Measurements from ENCODE around the gene TMEM86A. TPM values are rescaled to one million over a fixed set of nuclear protein-coding genes. Genes with fewer than 3 reads are reported as not detected.
A peak's percentile ranks its signal among the peaks of the same experiment; 100 is the strongest.

The TMEM86A gene
- polyA plus RNA-seq, 3 donors from 2014 or later = 0.43 to 2.1 (median 0.92) TPM

DNA sequence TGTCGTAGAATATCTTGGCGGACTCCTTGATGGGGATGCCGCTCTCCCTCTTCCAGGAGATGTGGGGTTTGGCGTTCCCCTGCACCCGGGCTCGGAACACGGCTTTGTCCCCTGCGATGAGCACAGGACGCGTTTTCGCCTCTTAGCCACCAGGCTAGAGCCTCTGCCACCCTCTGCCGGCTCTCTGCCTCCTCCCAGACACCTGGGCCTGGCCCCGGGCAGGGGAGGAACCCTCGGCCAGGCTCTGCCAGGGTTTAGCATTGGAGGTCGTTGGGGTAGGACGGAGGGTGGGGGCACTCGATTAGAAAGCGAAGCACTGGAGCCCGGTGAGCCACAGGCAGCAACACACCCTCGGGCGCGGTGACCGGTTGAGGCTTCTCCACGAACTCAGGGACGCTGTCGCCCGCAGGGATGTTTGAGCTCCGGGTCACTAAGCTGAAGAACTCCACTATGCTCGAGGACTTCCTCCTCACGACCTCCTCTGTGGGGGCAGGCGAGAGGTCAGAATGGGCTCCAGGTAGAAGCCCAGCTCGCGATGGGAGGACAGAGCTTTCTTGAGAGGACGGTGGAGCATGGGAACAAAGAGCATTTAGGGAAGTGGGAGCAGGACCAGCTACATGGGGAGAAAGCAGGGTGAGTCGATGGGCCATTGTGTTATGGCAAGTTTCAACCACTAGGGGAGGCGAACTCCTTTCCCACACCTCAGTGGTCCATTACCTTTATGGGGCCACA lies 23.1 kb downstream of the TMEM86A start:
- no peaks in the 10 kb centered on the region for H3K36me3 Mint-ChIP-seq
- H3K27ac Mint-ChIP-seq = peak overlapping the region in 4 of 6 donors; percentile 46 to 81 (median 80)
- DNase-seq = peak; percentile 36 to 46 (median 41)
- peak overlapping the region; percentile 90 to 95 (median 92) for H3K4me3 Mint-ChIP-seq
- peaks cover 2 to 6% (median 5%) of the 10 kb centered on the region in 3 donors for H3K27me3 Mint-ChIP-seq (ENCODE audit: low read depth in 3 of 3)
- peaks cover 12 to 23% of the 10 kb centered on the region in 2 donors for H3K4me1 Mint-ChIP-seq
- H3K9me3 Mint-ChIP-seq = no peaks in the 10 kb centered on the region

GRCh38 chr11:18722293-18722637 lies 23.7 kb downstream of the TMEM86A start:
- no peaks in the 10 kb centered on the region for H3K36me3 Mint-ChIP-seq
- peak overlapping the region; percentile 90 to 95 (median 92) for H3K4me3 Mint-ChIP-seq
- peaks cover 12 to 23% of the 10 kb centered on the region in 2 donors for H3K4me1 Mint-ChIP-seq
- DNase-seq = no peak
- H3K9me3 Mint-ChIP-seq = no peaks in the 10 kb centered on the region
- H3K27me3 Mint-ChIP-seq (ENCODE audit: low read depth in 3 of 3) = peaks cover 5 to 6% (median 5%) of the 10 kb centered on the region in 3 donors
- H3K27ac Mint-ChIP-seq = peak overlapping the region in 1 of 6 donors; percentile 80

- Mint-ChIP-seq H3K4me3 (no peak overlapping the region), H3K4me1 (peaks cover 18 to 30% of the 10 kb centered on the region in 2 donors), H3K27ac (no peak overlapping the region), H3K27me3 (ENCODE audit: low read depth in 3 of 3) (peaks cover 4 to 8% (median 5%) of the 10 kb centered on the region in 3 donors), H3K9me3 (no peaks in the 10 kb centered on the region), H3K36me3 (no peaks in the 10 kb centered on the region)
- no peak for DNase-seq
Measured at GRCh38 chr11:18723991-18724390, 25.4 kb downstream of the TMEM86A start.

DNA sequence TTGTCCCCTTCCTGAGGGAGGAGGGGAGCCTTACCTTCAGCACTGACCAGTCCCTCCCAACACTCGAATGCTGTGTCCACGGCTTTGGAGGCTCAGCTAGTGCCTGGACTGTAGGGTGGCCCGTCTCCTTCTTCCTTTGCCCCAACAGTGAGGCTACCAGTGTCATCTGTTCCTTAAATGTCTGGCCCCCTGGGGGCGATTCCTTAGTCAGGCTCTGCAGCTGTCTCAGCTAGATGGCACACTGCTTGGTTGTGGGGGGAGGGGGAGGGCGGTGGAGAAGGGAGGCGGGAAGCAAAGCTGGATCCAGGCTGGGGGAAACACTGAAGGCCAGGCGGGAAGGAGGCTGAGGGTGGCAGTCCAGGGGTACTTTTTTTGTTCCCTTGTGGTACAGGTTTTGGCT lies 27.5 kb downstream of the TMEM86A start, which contains the start of gene IGSF22:
Gene IGSF22, minus strand, starts transcription at position 149 of the 400 bp plus-strand sequence. CDS start 1,952 bp downstream, outside the sequence.
- Mint-ChIP-seq H3K36me3 (no peaks in the 10 kb centered on the region), H3K9me3 (no peaks in the 10 kb centered on the region), H3K4me3 (no peak within 1 kb of the TSS), H3K4me1 (peaks cover 14 to 22% of the 10 kb centered on the region in 2 donors), H3K27me3 (ENCODE audit: low read depth in 3 of 3) (peaks cover 2 to 12% (median 5%) of the 10 kb centered on the region in 3 donors), H3K27ac (peak within 1 kb of the TSS in 1 of 6 donors; percentile 40)
- no peak for DNase-seq

- H3K36me3 Mint-ChIP-seq = no peaks in the 10 kb centered on the region
- H3K4me3 Mint-ChIP-seq = no peak overlapping the region
- H3K4me1 Mint-ChIP-seq = peaks cover 8% of the 10 kb centered on the region in 2 donors
- DNase-seq = peak; percentile 22 to 31 (median 26)
- H3K9me3 Mint-ChIP-seq = no peaks in the 10 kb centered on the region
- H3K27me3 Mint-ChIP-seq (ENCODE audit: low read depth in 3 of 3) = peaks cover 2 to 14% (median 3%) of the 10 kb centered on the region in 3 donors
- H3K27ac Mint-ChIP-seq = no peak overlapping the region
Measured at GRCh38 chr11:18727479-18728236, 29.1 kb downstream of the TMEM86A start.

GRCh38 chr11:18728658-18729057 lies 30.1 kb downstream of the TMEM86A start:
- Mint-ChIP-seq H3K27ac (no peak overlapping the region), H3K9me3 (no peaks in the 10 kb centered on the region), H3K27me3 (ENCODE audit: low read depth in 3 of 3) (peaks cover 2 to 14% (median 2%) of the 10 kb centered on the region in 3 donors), H3K36me3 (no peaks in the 10 kb centered on the region), H3K4me3 (no peak overlapping the region), H3K4me1 (peaks cover 6 to 8% of the 10 kb centered on the region in 2 donors)
- DNase-seq = no peak

- H3K4me3 Mint-ChIP-seq = no peak overlapping the region
Measured at GRCh38 chr11:18729426-18729825, 30.8 kb downstream of the TMEM86A start.

DNA sequence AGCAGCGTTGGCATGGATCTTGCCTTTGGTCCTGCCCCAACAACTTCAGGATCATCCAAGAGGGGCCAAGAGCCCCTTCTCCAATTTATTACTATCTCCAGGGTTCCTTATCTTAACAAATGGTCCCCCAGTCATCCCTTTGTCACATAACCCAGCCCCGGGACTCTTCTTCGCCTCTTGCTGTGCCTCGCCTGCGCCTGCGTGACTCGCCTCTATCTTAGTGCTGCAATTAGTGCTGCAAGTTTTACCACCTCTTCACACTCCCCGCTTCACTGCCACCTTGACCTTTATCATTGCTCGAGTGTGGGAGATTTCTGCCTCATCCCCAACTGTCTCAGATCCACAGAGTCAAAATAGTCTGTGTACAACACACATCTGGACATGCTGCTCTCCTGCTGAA lies 31.4 kb downstream of the TMEM86A start:
- peak overlapping the region in 1 of 6 donors; percentile 61 for H3K27ac Mint-ChIP-seq
- H3K4me1 Mint-ChIP-seq = peaks cover 6 to 8% of the 10 kb centered on the region in 2 donors
- H3K9me3 Mint-ChIP-seq = no peaks in the 10 kb centered on the region
- no peaks in the 10 kb centered on the region for H3K36me3 Mint-ChIP-seq
- DNase-seq = no peak
- H3K27me3 Mint-ChIP-seq (ENCODE audit: low read depth in 3 of 3) = peaks cover 0 to 13% (median 2%) of the 10 kb centered on the region in 3 donors
- H3K4me3 Mint-ChIP-seq = no peak overlapping the region

More at GRCh38 chr11:18729426-18729825, 30.8 kb downstream of the TMEM86A start:
- H3K4me1 Mint-ChIP-seq = peaks cover 6 to 8% of the 10 kb centered on the region in 2 donors
- H3K36me3 Mint-ChIP-seq = no peaks in the 10 kb centered on the region
- DNase-seq = no peak
- H3K27ac Mint-ChIP-seq = no peak overlapping the region
- no peaks in the 10 kb centered on the region for H3K9me3 Mint-ChIP-seq
- peaks cover 0 to 14% (median 2%) of the 10 kb centered on the region in 3 donors for H3K27me3 Mint-ChIP-seq (ENCODE audit: low read depth in 3 of 3)

DNA sequence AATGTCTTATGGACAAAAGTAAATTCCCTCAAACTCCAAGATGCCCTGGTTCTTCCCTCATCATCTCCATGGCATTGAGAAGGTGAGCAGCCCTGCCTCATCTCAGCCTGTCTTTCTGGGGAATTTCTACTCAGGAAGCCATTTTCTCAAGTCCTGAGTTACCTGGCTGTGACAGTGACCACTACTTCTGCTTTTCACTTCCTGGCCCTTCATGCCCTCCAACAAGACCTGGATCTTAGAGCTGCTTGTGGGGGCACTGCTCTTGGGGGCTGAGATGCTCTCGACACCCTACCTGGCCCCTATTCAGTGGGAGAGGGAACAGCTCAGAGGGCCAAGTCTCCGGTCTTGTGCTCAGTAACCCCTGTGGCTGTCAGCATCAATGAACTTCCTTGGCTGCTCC lies 32.9 kb downstream of the TMEM86A start:
- Mint-ChIP-seq H3K4me3 (no peak overlapping the region), H3K9me3 (no peaks in the 10 kb centered on the region), H3K36me3 (no peaks in the 10 kb centered on the region), H3K4me1 (peaks cover 6 to 8% of the 10 kb centered on the region in 2 donors), H3K27me3 (ENCODE audit: low read depth in 3 of 3) (peaks cover 0 to 13% (median 2%) of the 10 kb centered on the region in 3 donors), H3K27ac (no peak overlapping the region)
- no peak for DNase-seq

- Mint-ChIP-seq H3K36me3 (no peaks in the 10 kb centered on the region), H3K9me3 (no peaks in the 10 kb centered on the region), H3K27me3 (ENCODE audit: low read depth in 3 of 3) (peaks cover 0 to 9% (median 2%) of the 10 kb centered on the region in 3 donors), H3K4me1 (peaks cover 6 to 8% of the 10 kb centered on the region in 2 donors), H3K4me3 (no peak overlapping the region), H3K27ac (no peak overlapping the region)
- peak; percentile 34 to 55 (median 44) for DNase-seq
Measured at GRCh38 chr11:18731949-18732821, 33.6 kb downstream of the TMEM86A start.

- H3K27me3 Mint-ChIP-seq (ENCODE audit: low read depth in 3 of 3) = peaks cover 0 to 6% (median 2%) of the 10 kb centered on the region in 3 donors
- no peaks in the 10 kb centered on the region for H3K36me3 Mint-ChIP-seq
- no peak overlapping the region for H3K4me3 Mint-ChIP-seq
- H3K4me1 Mint-ChIP-seq = peaks cover 0 to 2% of the 10 kb centered on the region in 2 donors
- H3K27ac Mint-ChIP-seq = no peak overlapping the region
- no peaks in the 10 kb centered on the region for H3K9me3 Mint-ChIP-seq
- DNase-seq = no peak
Measured at GRCh38 chr11:18733202-18733601, 34.6 kb downstream of the TMEM86A start.

DNA sequence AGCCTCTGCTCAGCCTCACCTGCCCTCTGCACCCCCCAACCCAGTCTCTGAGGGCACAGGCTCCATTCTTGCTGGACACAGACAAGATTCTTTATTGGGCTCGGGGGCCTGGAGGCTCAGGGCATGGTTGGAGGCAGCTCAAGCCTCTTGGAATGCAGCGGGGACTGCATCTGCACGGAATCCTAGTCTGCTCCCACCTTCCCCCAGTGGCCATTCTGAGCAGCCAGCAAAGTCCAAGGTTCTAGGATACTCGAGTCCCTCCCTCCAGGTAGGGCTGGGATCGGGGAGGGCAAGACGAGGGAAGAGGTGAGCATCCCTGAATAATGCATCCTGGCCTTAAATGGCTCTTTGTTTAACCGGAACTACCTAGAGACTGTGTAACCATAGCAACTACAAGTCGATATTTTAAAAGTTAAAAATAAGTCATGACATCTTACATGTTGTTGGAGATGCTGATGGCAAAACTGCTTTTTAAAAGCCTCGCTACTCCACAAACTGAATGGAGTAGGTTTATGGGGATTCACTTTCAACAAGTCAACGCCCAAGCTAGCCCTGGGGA lies 38.1 kb downstream of the TMEM86A start:
- H3K36me3 Mint-ChIP-seq = no peaks in the 10 kb centered on the region
- H3K27me3 Mint-ChIP-seq (ENCODE audit: low read depth in 3 of 3) = peaks cover 0 to 4% (median 0%) of the 10 kb centered on the region in 3 donors
- DNase-seq = no peak
- no peak overlapping the region for H3K4me3 Mint-ChIP-seq
- no peaks in the 10 kb centered on the region for H3K9me3 Mint-ChIP-seq
- no peak overlapping the region for H3K27ac Mint-ChIP-seq
- H3K4me1 Mint-ChIP-seq = peaks cover 0 to 2% of the 10 kb centered on the region in 2 donors

- H3K4me3 Mint-ChIP-seq = no peak overlapping the region
- no peaks in the 10 kb centered on the region for H3K4me1 Mint-ChIP-seq
- peaks cover 0 to 2% (median 0%) of the 10 kb centered on the region in 3 donors for H3K27me3 Mint-ChIP-seq (ENCODE audit: low read depth in 3 of 3)
- DNase-seq = no peak
- H3K27ac Mint-ChIP-seq = no peak overlapping the region
- no peaks in the 10 kb centered on the region for H3K36me3 Mint-ChIP-seq
- no peaks in the 10 kb centered on the region for H3K9me3 Mint-ChIP-seq
Measured at GRCh38 chr11:18737642-18738041, 39.1 kb downstream of the TMEM86A start.
